Stimulated activated naive CD4-positive, alpha-beta T cell (primary cell): ENCODE data around the gene GRID2.
"Not testable (repeated sequence)": the region's sequence is repeated elsewhere in the genome, so short reads cannot be mapped to it uniquely, and the experiment has no call there.

Experiments used
- DNase-seq, 6 experiments: peaks; one replicate each; lab custom pipeline; 2025; lab: John Stamatoyannopoulos, UW

The GRID2 gene

DNA sequence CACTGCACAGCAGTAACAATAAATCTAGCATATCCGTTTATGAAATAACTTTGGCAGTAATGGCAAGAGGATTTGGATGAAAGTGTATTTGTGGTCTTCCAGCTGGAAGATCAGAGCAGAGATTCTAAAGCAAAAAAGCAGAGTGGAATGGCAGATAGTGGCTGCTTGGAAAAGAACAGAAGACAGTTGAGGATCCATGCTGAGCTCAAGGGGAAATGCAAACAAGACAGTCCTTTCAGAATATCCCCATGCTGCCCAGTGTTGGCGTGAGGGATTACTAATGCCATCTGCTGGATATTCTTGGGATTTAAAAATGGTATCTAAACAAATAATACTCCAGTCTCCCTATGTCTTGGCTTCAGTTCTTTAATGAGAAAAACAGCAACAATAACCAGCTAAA is 895.7 kb downstream of the GRID2 start:
- no peak for DNase-seq

DNA sequence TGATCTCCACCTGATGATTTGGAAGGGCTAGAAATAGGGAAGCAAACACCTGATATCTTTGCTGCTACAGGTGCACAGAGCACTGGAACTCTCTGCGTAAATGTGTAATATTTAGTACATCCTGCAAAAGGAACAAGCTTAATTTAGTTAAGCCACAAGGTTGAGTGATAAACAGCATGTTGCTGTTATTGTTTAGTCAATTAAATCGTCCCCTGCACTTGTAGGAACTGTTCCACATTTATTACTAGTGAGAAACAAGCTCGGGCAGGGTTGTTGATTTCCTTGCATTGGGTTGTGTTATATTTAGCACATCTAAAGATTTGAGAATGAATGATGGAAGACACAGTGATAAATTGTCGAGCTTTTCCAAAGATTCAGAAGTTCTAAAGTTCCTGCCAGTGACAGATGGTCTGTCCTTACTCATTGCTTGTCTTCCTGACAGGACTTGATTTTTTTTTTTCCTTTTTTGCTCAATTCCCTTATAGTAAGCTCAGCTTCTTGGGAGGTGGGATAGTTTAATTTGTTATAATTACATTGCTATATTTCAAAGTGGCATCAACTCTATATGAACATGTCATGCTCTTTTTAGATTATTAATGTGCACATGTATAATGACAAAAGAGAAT is 897.8 kb downstream of the GRID2 start:
- no peak for DNase-seq

DNA sequence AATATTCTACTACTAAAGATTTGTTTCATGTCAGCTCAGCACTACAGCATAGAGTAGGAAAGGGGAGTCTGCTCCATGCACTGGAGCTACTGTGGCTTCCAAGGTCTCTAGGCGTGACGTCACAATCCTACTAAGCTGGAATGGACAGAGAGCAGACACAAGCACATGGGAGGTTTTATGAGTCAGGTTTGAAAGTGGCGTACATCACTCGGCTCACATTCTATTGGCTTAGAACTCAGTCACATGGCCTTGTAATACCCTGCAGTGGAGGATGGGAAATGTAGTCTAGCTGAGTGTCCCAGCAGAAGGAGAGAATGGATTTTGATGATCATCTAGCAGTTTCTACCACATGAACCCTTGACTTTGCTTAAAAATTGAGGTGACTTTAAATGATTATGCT is 899.9 kb downstream of the GRID2 start:
- DNase-seq, result no peak

DNA sequence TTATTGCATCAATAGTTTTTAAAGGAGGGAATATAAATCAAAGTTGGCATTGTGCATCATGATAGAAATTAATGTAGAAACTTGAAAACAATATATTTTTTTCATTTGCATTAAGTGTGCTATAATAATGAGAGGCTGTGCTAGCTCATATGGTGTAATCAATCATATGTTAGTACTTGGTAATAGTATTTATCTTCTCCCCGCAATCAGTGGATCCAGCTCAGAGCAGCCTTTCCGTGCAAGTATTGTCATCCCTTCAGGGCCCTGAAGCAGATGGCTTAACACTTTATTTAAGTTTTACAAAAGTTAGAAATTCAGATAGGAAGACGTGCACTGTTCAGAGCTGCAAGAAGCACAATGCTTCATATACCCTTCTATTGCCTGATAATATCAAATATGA is 908.5 kb downstream of the GRID2 start:
- DNase-seq, result no peak

DNA sequence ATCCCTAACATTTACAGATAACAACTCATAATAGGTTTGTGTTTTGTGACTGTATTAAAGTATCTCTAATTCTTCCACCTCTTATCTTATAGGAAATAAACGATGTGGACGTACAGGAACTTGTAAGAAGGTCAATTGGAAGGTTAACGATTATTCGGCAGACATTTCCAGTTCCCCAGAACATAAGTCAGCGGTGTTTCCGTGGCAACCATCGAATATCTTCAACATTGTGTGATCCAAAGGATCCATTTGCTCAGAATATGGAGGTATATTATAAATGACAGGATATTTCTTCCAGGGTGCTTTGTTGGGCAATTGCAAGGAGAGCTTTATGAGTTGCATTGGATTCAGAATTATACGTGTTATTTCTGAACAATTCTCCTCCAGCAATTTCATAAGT is 912.9 kb downstream of the GRID2 start:
- DNase-seq, result no peak

DNA sequence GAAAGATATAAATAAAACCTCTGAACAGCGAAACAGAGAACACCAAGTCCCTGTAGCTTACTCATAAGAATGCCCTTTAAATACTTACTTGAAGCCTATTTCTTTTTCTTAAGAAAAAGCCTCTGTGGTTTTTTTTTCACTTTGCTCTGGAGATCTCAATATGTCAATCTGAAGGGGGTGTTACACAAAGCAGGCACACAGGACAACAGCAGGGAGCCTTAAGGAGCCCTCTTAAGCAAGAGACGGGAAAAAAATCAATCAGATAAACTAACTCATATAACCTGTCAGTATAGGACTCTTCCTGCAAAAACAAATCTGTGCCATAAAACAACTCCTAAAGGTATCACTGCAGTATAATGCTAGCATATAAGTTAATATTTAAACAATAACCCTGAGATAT is 913.7 kb downstream of the GRID2 start:
- DNase-seq, result no peak

DNA sequence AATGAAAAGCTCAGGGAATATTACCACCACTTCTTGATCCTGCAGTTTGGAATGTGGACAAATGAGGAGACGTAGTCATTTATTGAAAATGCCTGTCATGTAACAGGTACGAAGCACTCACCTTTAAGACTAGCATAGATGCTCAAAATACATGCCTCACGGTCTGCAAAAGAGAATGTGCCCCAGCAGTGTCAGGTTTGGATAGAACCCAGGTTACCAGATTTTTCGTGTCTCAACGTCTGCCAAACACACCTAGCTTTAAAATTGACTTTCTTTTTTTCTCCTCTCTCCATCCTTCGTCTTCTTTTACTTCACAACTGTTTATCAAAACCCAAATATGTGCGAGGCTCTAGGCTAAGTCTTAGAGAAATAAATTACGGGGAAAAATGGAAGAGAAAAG is 918.0 kb downstream of the GRID2 start:
- no peak for DNase-seq

DNA sequence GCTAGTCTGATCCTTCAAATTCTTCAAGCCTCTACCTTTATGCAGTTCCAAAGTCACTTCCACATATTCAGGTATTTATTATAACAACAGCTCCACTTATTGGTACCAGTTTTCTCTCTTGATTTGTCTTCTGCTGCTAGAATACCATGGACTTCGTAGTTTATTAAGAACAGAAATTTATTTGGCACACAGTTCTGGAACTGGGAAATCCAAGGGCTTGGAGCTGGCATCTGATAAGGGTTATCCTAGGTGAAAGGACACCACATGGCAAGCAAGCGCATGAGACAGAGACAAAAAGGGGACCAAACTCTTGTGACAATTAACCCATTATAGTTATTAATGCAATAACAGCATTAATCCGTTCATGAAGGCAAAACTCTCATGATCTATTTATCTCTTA is 924.3 kb downstream of the GRID2 start:
- DNase-seq, result no peak

DNA sequence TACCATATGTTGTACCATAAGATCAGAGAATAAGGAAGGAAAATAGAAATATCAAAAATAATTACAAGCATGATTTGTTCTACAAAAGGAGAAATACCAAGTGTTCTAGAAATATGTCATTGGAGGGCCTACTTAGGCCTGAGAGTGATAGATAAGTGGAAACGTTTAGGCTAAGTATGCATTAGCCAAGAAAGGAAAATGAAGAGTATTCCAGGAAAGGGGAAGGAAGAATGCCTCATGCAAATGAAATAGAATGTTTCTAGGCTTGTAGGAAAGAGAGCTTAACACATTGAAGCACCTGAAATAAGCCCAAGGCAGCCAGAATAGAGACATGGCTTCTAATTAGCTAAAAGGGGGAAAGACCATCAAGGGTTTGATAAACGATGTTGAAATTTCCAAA is 929.1 kb downstream of the GRID2 start:
- no peak for DNase-seq

DNA sequence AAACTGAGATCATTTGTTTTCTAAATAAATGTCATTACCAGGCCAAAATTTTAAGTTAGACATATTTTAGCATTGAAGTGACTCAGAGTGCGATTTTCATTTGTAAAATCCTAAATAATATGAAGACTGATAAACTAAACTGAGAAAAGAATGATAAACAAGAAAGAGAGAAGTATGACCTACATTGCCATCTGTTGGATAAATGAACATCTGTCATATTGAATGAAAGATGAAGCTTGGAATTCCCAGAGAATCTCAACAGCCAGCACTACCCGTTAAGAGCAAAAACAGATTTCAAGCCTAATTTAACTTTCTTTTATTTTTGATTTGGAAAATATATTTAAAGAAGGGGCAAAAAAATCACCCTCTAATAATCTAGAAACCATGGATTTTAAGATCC is 933.8 kb downstream of the GRID2 start:
- DNase-seq, result no peak

DNA sequence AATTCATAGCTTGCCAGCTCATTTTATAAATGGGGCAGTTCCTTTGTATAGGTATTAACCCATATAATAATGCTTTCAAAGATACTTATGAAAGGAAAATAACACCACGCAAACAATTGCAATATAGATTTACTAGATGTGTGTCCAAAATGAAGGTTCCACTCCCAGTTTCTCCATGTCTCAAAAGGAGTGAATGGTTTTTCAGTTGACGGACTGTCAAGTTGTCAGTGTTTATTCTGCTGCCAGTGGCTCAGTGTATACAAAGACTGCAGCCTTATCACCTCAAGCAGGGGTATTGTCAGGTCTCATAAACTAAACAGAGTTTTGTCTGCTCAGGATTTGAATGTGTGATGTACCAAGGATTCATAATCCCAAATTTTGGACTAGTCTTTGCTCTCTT is 939.5 kb downstream of the GRID2 start:
- no peak for DNase-seq

DNA sequence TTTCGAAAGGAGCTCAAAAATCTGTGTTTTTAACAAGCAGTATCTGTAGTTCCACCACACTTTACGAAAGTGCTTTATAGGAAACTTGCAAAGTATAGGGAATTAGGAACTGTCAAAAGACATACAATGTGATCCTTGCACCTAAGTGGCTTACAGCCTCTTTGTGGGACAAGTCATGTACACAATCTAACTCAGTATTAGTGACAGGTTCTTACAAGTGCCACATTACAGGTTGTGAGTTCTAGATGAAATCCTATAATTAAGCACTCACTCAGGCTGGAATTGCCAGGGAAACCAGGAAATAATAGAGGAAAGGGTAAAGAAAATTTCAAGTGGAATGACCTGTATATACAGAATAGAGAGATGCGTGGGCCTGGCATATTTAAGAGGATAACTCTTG is 957.4 kb downstream of the GRID2 start:
- no peak for DNase-seq

DNA sequence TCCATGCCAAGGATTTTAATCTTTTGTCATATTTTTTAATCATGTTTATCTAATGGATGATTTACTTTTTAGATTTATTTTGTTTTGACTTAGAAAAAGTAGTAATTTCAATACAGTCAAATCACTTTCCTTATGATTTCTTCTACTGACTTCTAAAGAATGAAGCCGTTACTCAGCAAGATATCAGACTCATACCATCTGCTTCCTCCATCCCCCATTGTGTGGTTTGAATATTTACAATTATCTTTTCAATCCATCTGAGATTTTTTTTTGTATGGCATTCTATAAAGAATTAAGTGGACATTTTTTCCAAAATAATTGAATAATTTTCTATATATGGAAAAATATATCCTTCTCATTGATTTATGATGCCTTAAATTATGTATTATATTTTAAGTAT is 959.4 kb downstream of the GRID2 start:
- DNase-seq, result no peak

DNA sequence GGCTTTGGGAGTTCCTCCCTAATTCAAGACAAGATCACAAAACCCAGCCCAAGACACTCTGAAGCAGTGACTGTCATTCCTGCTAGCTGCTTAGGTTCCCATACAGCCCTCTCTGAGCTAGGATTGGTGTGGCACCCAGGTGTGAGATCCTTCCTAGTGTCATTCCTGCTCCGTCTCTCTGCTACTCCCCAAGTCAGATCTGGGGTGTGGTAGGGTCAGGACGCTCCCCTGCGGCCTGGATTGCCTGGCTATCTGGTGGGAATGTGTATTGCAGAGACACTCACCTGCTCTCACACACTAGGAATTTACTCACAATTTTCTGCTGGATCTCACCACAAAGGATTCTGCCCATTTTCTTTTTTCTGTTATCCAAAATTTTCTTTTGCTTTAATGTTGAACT is 964.0 kb downstream of the GRID2 start:
- DNase-seq, result no peak

DNA sequence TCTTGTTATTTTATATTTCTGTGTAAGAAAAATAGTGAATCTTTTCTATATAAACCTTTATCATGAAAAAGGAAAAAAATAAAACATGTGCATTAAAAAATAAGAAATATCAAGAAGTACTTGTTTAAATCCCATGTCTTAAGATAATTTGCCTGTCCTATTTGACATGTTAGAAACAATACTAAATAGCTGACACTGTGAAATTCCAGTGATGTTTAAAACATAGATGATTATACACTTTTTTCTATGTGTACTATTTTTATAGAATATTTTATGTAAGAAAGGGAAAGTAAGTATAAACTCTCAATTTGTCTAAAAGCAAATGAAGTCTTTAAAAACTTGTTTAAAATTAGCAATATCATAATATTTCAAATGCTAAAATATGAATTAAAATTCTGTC is 981.6 kb downstream of the GRID2 start:
- DNase-seq, result no peak

DNA sequence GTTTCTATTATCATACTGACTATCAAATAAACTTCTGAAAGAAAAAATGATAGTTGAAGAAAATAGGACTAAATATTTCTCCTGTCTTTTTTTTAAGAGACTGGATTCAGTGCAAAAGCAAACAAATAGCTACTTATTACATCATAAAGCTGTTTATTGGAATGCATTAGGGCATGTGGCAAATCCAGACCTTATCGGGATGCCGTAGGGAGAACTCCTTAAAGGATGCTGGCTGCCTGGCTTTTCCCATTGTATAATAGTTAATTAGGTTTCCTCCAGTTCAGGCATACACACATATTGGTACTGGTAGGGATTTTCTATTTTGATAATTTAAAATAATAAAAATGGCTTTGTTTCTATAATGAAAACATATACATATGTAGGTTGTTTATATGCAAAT is 985.5 kb downstream of the GRID2 start:
- DNase-seq, result no peak

DNA sequence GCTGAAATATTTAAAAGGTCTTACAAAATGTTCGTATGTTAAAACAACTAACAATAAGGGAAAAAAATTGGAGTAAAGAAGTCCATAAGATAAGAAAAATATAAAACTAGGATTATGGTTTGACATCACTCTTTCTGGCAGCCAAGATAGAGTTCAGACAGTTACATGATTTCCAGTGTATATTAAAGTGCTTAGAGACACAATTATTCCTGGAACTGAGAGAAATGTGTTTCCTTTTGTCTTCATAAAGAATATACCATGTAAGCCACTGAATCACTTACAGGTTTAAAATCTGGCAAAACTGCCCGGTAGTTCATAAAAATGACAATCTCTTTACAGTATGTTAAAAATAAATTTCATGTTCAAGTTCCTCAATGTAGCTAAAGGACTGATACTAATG is 986.1 kb downstream of the GRID2 start:
- DNase-seq, result no peak

DNA sequence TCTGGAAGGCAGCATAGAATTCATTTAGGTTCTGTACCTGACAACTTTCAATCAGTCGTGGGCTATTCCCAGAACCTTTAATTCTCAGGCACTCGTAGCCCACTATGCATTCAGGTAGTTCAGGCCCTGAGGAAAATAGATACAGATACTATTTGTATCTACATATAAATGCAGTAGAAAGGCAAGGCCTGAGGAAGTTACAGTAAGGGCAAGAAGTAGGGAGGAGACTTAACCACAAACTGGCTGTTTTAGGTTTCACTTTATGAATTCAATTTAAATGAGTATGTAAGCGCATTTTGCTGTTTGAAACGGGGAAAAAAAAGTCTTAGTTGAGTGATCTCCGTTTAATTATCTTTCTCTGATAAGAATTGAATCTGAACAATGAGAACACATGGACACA is 995.4 kb downstream of the GRID2 start:
- no peak for DNase-seq

DNA sequence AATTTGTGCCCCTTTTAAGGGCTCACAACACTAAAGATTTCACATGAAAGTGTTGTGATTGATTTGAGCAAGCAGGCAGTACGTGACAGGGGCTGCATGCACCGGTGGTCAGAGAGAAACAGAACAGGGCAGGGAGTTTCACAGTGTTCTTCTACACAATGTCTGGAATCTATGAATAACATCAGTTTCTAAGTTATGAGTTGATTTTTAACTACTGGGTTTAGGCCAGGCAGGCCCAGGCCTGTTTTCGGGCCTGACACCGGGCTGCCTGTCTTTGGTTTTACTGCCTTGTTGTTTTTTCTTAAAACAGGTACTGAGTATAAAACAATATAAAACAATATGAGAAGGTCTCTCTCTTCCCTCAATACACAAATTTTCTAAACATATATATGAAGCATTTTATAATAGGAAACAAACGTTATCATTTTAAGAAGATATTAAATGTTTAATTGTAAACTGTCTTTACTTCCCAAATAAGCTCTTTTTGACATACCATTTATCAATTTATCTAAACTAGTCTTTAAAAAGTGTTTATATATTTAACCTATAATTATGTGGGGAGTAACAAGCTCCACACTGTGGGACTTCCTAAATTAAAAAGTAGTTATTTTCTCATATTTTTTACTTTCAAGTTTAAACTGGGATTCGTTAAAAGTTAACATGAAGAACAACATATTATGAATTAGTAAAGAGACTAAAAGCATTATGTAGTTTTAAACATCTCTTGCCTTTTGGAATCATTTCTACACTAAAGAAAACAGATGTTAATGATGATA is 997.2 kb downstream of the GRID2 start:
- not testable (repeated sequence) for DNase-seq

DNA sequence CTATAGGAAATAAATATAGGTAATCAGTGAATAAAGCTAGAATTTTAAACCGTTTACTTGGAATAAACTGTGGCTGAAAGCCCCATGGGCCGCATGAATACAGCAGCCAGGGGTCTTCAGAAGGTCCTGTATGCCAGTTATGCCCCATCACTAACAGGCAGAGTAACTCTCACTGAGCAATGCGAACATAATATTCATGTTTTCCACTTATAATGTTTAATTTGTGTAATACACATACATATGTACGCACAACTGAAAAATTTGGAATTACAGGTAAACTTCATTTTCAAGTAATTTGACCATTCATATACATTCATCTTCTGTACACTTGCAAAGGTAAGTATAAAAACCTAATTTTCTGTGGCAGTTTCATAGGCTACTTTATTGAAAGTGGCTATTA is 998.5 kb downstream of the GRID2 start:
- DNase-seq, result no peak

DNA sequence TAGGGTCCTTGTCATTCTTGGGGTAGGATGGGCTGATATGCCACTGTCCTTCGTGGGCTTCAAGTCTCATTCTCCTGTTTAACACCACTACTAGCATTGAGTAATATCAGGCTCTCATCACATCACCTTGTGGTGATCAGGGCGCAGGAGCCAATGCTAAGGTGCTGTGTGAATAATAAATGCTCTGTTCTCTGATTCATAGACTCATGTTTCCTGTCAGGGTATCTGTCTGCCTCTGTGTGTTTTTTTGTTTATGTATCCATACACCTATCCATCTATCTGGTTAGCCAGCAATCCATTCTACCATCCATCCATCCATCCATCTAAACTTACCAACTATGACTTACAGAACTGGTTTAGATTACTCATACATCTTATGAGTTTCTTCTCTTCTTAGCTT is 999.7 kb downstream of the GRID2 start:
- no peak for DNase-seq

DNA sequence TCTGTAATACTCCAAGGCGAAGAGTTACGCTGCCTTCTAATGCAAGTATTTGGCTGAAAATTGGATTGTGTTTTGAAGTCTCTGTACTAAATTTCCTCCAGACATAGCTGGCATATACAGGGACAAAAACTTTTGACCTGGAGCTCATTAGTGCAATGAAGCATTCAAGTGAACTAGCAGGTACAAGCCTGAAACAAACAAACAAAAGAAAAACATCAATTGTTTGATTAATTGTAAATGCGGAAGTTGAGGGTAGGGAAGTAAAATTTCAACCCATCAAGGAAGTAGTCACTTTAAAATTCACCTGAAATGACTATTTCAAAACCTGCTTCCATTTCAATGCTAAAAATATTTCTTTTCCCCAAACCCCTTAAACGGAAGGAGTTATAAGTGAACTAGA is 1008.5 kb downstream of the GRID2 start:
- no peak for DNase-seq

DNA sequence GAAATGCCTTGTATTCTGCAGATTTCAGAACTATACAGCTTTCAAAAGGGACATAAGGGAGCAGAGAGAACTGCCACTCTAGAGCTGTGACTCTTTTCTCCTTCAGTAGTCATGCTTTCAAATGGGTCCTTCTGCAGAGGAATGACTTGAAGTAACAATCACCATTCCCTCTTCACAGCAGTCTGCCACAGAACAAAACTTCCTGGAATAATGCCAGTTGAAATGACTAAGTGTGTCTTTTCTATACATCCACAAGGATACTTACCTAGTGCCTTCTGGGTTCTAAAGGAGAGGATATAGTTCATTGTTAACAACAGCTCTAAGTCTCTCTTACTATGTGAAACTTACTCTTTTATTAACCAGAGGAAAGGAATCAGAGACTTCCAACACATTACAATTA is 1009.4 kb downstream of the GRID2 start:
- no peak for DNase-seq

DNA sequence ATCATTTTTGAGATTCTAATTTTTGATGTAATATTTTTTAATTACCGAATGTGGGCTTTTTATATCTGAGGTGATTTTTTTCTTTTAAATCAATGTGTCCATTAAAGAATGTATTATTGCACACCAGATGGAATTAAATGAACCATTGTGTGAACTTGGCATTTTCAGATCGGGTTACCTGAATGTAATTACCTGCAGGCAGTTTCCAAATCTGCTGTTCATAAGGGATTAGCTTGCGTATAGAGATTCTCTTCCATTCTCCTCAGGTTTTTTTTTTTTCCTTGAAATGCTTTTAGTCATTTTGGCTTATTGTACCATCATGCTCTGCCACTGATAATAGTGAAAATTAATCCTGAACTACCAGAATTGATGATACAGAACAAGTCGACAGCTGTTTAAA is 1013.3 kb downstream of the GRID2 start:
- no peak for DNase-seq
